SK-N-SH treated with all-trans-retinoic acid at 6 μM for 48 hours (cell line): ENCODE measurements around the gene ZSCAN5B.

Experiments used
- ATAC-seq: fragments of 200-7000 bp; cut with Tn5 transposase; 3 replicates; pipeline ENCODE4 v1.9.1; 2020; ENCODE audit warnings: mild to moderate bottlenecking, moderate library complexity
- ARNTL ChIP-seq: fragments of 450-650 bp; formaldehyde crosslinking; IDR thresholded peaks from 2 replicates; pipeline ENCODE4 v1.5.0; 2020; ENCODE audit warnings: low read depth, mild to moderate bottlenecking, moderate library complexity, borderline replicate concordance
- BACH2 ChIP-seq: fragments of 250-450 bp; sonication (Bioruptor Pico); IDR thresholded peaks from 2 replicates; pipeline ENCODE4 v1.9.0; 2021; ENCODE audit warnings: mild to moderate bottlenecking, borderline replicate concordance
- CSDC2 ChIP-seq: fragments of 250-450 bp; sonication (Bioruptor Pico); IDR thresholded peaks from 2 replicates; pipeline ENCODE4 v1.5.0; 2020; ENCODE audit warnings: mild to moderate bottlenecking, moderate library complexity
- CSRNP3 ChIP-seq: fragments of 250-450 bp; sonication (Bioruptor Pico); IDR thresholded peaks from 2 replicates; pipeline ENCODE4 v1.5.1; 2021; ENCODE audit warnings: mild to moderate bottlenecking, moderate library complexity
- ESRRG ChIP-seq: fragments of 250-450 bp; sonication (Bioruptor Pico); IDR thresholded peaks from 2 replicates; pipeline ENCODE4 v1.6.1; 2021; ENCODE audit warnings: mild to moderate bottlenecking
- GLIS3 ChIP-seq: fragments of 250-450 bp; sonication (Bioruptor Pico); IDR thresholded peaks from 2 replicates; pipeline ENCODE4 v1.5.0; 2020; ENCODE audit warnings: mild to moderate bottlenecking, moderate library complexity
- ISL1 ChIP-seq: fragments of 250-450 bp; sonication (Bioruptor Pico); IDR thresholded peaks from 2 replicates; pipeline ENCODE4 v2.1.2; 2022; ENCODE audit warnings: mild to moderate bottlenecking, moderate library complexity
- OSR1 ChIP-seq: fragments of 250-450 bp; sonication (Bioruptor Pico); IDR thresholded peaks from 2 replicates; pipeline ENCODE4 v1.8.0; 2022; ENCODE audit warnings: moderate library complexity, mild to moderate bottlenecking, inconsistent platforms
- RARB ChIP-seq: fragments of 250-450 bp; sonication (Bioruptor Pico); IDR thresholded peaks from 2 replicates; pipeline ENCODE4 v1.8.0; 2021; ENCODE audit warnings: mild to moderate bottlenecking, moderate library complexity
- SNAI2 ChIP-seq: fragments of 250-450 bp; sonication (Bioruptor Pico); IDR thresholded peaks from 2 replicates; pipeline ENCODE4 v1.5.0; 2020; ENCODE audit warnings: mild to moderate bottlenecking, moderate library complexity
- TCF4 ChIP-seq: fragments of 250-450 bp; sonication (Bioruptor Pico); IDR thresholded peaks from 2 replicates; pipeline ENCODE4 v1.8.0; 2021; ENCODE audit warnings: mild to moderate bottlenecking, moderate library complexity, borderline replicate concordance
- TOX ChIP-seq: fragments of 250-450 bp; sonication (Bioruptor Pico); IDR thresholded peaks from 2 replicates; pipeline ENCODE4 v1.8.0; 2021; ENCODE audit warnings: mild to moderate bottlenecking, moderate library complexity, borderline replicate concordance
- TSHZ2 ChIP-seq: fragments of 250-450 bp; sonication (Bioruptor Pico); IDR thresholded peaks from 2 replicates; pipeline ENCODE4 v1.5.0; 2020; ENCODE audit warnings: mild to moderate bottlenecking, moderate library complexity
- ZC3H10 ChIP-seq: fragments of 250-450 bp; sonication (Bioruptor Pico); IDR thresholded peaks from 2 replicates; pipeline ENCODE4 v1.5.1; 2021; ENCODE audit warnings: mild to moderate bottlenecking, moderate library complexity
- ZFP30 ChIP-seq: fragments of 450-650 bp; formaldehyde crosslinking; IDR thresholded peaks from 2 replicates; pipeline ENCODE4 v1.5.0; 2022; ENCODE audit warnings: mild to moderate bottlenecking, moderate library complexity
- ZNF565 ChIP-seq: fragments of 450-650 bp; formaldehyde crosslinking; conservative IDR thresholded peaks from 2 replicates; pipeline ENCODE4 v1.5.0; 2020; ENCODE audit warnings: low read depth, mild to moderate bottlenecking, moderate library complexity
- ZNF70 ChIP-seq: fragments of 450-650 bp; formaldehyde crosslinking; IDR thresholded peaks from 2 replicates; pipeline ENCODE4 v1.5.0; 2020; ENCODE audit warnings: mild to moderate bottlenecking, moderate library complexity
- ZNF8 ChIP-seq: fragments of 450-650 bp; formaldehyde crosslinking; IDR thresholded peaks from 2 replicates; pipeline ENCODE4 v1.5.0; 2020; ENCODE audit warnings: mild to moderate bottlenecking, moderate library complexity
- TF ChIP-seq, protein P1 (sequence below): fragments of 250-450 bp; sonication (Bioruptor Pico); IDR thresholded peaks from 2 replicates; pipeline ENCODE4 v1.5.1; 2020; ENCODE audit warnings: low read depth, mild to moderate bottlenecking, moderate library complexity
- TF ChIP-seq, protein P2 (sequence below): fragments of 250-450 bp; sonication (Bioruptor Pico); IDR thresholded peaks from 2 replicates; pipeline ENCODE4 v1.8.0; 2021; ENCODE audit warnings: low read depth, mild to moderate bottlenecking, moderate library complexity, borderline replicate concordance
- TF ChIP-seq, protein P3 (sequence below): fragments of 250-450 bp; sonication (Bioruptor Pico); IDR thresholded peaks from 2 replicates; pipeline ENCODE4 v1.8.0; 2020; ENCODE audit warnings: mild to moderate bottlenecking, moderate library complexity, borderline replicate concordance

Gene ZSCAN5B

GRCh38 chr19:56191115-56191514 is 6.5 kb downstream of the ZSCAN5B start:
- TF ChIP-seq ESRRG (CRISPR knock-in tag) (no peak), RARB (CRISPR knock-in tag) (no peak), ISL1 (no peak), TCF4 (CRISPR knock-in tag) (no peak), TOX (no peak), GLIS3 (CRISPR knock-in tag) (no peak), ARNTL (CRISPR knock-in tag) (no peak), BACH2 (CRISPR knock-in tag) (no peak), OSR1 (no peak), ZNF565 (CRISPR knock-in tag) (no peak), ZFP30 (CRISPR knock-in tag) (no peak), CSRNP3 (no peak)
- TF ChIP-seq, protein P1, sequence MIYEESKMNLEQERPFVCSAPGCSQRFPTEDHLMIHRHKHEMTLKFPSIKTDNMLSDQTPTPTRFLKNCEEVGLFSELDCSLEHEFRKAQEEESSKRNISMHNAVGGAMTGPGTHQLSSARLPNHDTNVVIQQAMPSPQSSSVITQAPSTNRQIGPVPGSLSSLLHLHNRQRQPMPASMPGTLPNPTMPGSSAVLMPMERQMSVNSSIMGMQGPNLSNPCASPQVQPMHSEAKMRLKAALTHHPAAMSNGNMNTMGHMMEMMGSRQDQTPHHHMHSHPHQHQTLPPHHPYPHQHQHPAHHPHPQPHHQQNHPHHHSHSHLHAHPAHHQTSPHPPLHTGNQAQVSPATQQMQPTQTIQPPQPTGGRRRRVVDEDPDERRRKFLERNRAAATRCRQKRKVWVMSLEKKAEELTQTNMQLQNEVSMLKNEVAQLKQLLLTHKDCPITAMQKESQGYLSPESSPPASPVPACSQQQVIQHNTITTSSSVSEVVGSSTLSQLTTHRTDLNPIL (CRISPR knock-in tag) = no peak
- TF ChIP-seq, protein P2, sequence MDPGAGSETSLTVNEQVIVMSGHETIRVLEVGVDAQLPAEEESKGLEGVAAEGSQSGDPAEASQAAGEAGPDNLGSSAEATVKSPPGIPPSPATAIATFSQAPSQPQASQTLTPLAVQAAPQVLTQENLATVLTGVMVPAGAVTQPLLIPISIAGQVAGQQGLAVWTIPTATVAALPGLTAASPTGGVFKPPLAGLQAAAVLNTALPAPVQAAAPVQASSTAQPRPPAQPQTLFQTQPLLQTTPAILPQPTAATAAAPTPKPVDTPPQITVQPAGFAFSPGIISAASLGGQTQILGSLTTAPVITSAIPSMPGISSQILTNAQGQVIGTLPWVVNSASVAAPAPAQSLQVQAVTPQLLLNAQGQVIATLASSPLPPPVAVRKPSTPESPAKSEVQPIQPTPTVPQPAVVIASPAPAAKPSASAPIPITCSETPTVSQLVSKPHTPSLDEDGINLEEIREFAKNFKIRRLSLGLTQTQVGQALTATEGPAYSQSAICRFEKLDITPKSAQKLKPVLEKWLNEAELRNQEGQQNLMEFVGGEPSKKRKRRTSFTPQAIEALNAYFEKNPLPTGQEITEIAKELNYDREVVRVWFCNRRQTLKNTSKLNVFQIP = no peak
- TF ChIP-seq, protein P3, sequence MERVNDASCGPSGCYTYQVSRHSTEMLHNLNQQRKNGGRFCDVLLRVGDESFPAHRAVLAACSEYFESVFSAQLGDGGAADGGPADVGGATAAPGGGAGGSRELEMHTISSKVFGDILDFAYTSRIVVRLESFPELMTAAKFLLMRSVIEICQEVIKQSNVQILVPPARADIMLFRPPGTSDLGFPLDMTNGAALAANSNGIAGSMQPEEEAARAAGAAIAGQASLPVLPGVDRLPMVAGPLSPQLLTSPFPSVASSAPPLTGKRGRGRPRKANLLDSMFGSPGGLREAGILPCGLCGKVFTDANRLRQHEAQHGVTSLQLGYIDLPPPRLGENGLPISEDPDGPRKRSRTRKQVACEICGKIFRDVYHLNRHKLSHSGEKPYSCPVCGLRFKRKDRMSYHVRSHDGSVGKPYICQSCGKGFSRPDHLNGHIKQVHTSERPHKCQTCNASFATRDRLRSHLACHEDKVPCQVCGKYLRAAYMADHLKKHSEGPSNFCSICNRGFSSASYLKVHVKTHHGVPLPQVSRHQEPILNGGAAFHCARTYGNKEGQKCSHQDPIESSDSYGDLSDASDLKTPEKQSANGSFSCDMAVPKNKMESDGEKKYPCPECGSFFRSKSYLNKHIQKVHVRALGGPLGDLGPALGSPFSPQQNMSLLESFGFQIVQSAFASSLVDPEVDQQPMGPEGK (CRISPR knock-in tag) = no peak
- ATAC-seq = no peak

DNA sequence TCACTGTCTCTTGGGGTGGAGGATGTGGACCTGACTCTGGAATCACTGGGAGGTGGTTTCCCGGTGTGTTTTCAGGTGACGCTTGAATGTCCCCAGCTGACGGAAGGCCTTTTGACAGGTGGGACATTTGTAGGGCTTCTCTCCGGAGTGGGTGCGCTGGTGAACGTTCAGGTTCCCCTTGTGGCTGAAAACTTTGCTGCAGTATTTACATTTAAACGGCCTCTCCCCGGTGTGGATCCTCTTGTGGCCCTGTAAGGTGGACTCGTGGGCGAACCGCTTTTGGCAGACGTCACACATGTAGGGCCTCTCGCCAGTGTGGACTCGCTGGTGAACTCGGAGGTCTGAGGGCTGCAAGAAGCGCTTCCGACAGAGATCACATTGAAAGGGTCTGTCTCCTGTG is 7.8 kb downstream of the ZSCAN5B start:
- no peak for TF ChIP-seq OSR1
- TF ChIP-seq RARB (CRISPR knock-in tag) = no peak
- TF ChIP-seq ZC3H10 (CRISPR knock-in tag) = no peak
- no peak for TF ChIP-seq ZNF8 (CRISPR knock-in tag)
- no peak for TF ChIP-seq TSHZ2 (CRISPR knock-in tag)
- TF ChIP-seq, protein P3 (CRISPR knock-in tag) = no peak

GRCh38 chr19:56177564-56178243 is 19.9 kb downstream of the ZSCAN5B start:
- no peak for ATAC-seq
- TF ChIP-seq RARB (CRISPR knock-in tag) = no peak
- TF ChIP-seq CSDC2 = no peak
- no peak for TF ChIP-seq GLIS3 (CRISPR knock-in tag)
- TF ChIP-seq ZFP30 (CRISPR knock-in tag) = no peak
- TF ChIP-seq SNAI2 (CRISPR knock-in tag) = no peak
- TF ChIP-seq ZNF70 (CRISPR knock-in tag) = no peak
- TF ChIP-seq TSHZ2 (CRISPR knock-in tag) = no peak
- TF ChIP-seq ZNF8 (CRISPR knock-in tag) = no peak

More for the DNA sequence above, 7.8 kb downstream of the ZSCAN5B start:
- ATAC-seq = 0 out of 3 replicates have a peak, but pooled peaks have one; percentile 32
